Erythroblast (primary cell): ENCODE measurements around the gene LRIG1.

Source experiments
- GATA1 ChIP-seq: IDR thresholded peaks from 2 replicates; pipeline ENCODE4 v1.6.1; 2011; ENCODE audit warnings: low read depth, mild to moderate bottlenecking, control low read depth, low read length, moderate library complexity
- POLR2A ChIP-seq: IDR thresholded peaks from 2 replicates; pipeline ENCODE4 v1.6.1; 2011; ENCODE audit warnings: mild to moderate bottlenecking, low read length

DNA sequence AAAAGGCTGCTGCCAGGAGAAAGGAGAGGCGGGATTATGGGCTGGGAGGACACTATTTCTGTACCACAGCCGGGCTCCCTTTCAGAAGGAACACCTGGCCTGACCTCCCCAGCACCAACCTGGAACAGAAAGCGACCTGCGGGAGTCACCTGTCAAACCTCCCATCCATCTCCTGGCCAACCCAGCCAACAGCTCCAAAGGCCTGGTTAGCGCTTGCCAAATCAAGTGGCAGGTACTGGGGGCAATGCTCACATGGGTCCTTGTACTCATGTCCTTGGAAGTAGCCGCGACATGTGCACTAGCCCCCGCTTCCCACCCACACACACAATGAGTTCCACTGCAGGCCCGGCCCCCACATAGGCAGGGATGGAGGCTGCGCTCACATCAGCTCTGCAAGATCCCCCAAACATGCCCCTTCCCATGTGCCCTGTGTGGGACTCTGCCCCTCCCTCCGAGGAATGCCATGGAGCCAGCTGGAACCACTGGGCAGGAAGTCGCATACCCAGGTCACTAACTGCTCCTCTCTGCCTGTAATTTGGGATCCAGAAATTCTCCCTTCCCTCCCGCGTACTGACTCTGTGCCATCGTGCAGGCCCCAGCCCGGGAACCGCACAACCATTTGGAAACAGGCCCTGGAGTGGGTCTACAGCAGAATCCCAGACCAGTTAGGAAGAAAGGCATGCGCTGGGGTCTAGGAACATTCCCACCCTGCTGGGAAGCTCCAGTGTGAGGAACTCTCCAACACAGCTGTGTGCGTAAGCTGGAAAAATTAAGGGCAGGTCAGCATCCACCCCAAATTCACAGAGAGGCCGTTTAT, 98.9 kb downstream of the LRIG1 start:
- TF ChIP-seq POLR2A = no peak
- TF ChIP-seq GATA1 = no peak
